Epidermal melanocyte (primary cell): ENCODE measurements around the gene CD28.
"Not testable (repeated sequence)": the region's sequence is repeated elsewhere in the genome, so short reads cannot be mapped to it uniquely, and the experiment has no call there.

ENCODE experiments used
- DNase-seq: peaks from one replicate; pipeline ENCODE4 v3.0.0; 2011; ENCODE audit warnings: low spot score; ENCODE audit not compliant: insufficient read length

Gene CD28

GRCh38 chr2:203685789-203686420 is 20.5 kb upstream of the CD28 start:
- DNase-seq = no peak

GRCh38 chr2:203687165-203687564 is 19.3 kb upstream of the CD28 start:
- no peak for DNase-seq

- peak; percentile 26 for DNase-seq
These were observed 17.6 kb upstream of the CD28 start for GRCh38 chr2:203688798-203689197.

GRCh38 chr2:203689426-203690116 is 16.9 kb upstream of the CD28 start:
- DNase-seq = no peak

- DNase-seq = no peak
These were observed 16.4 kb upstream of the CD28 start for GRCh38 chr2:203690117-203690431.

DNA sequence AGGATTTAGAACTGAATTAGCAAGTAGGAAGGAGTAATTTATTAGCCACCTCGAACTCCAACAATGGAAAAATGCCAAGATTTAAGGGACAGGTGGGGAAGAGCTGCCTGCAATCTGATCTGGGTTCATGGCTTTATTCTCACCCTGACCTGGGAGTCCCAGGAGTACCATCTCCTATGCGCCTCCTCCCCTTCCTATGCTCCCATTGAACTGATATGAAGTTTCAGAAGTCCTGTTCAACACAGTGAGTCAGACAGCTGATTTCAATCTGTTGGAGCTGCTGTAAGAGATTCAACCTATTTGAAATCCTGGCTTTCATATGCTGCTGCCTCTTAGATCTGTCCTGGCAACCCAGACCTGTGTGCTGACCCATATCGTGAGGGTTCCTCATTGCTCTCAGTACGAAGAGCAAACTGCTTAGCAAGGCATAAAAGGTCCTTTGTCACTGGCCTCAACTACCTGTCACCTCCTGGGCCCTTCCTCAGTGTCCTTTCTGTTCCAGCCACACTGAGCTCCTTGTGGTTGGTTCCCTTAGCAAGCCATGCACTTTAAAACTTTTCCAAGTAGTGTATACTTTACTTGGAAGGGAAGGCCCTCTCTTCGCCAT is 15.9 kb upstream of the CD28 start:
- DNase-seq = no peak

- no peak for DNase-seq
These were observed 15.3 kb upstream of the CD28 start for GRCh38 chr2:203691149-203691548.

DNA sequence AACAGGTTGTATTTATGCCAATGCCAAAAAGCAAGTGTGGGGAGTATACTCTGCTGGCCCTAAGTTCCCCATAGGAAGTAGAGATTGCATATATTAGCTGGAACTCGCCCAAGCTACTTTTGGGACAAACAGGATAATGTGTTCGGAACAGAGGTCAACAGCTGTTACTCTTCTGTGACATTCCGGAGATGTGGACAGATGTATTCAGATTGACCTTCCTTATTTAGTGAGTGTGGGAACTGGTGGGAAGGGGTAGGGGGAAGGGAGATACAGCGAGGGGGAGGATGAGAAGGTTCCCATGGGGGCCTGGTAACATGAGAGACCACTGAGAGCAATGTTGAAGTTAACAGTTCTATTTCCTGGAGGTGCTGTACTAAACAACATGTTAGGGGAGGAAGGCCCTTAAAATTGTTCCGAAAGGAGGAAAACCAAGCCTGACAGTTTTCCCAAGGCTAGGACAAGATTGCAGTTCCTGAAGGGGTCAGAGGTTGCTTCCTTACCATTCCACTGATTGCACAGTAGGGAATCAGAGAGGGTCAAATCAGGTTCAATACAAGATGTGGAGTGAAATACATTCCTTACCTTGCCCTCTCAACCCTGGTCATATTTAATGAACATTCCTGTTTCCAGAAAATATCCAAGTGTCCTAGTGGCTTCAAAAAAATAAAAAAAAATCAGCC is 14.3 kb upstream of the CD28 start:
- no peak for DNase-seq

- no peak for DNase-seq
These were observed 13.1 kb upstream of the CD28 start for GRCh38 chr2:203693242-203693879.

GRCh38 chr2:203694191-203694590 is 12.2 kb upstream of the CD28 start:
- DNase-seq = peak; percentile 31

DNA sequence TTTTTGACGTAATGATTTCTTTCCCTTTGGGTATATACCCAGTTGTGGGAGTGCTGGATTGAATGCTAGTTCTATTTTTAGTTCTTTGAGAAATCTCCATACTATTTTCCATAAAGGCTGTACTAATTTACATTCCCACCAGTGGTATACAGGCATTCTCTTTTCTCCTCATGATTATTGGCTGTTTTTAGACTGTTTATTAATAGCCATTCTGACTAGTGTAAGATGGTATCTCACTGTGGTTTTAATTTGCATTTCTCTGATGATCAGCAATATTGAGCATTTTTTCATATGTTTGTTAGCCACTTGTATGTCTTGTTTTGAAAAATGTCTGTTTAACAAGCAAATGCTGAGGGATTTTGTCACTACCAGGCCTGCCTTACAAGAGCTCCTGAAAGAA is 9.2 kb upstream of the CD28 start:
- no peak for DNase-seq

DNA sequence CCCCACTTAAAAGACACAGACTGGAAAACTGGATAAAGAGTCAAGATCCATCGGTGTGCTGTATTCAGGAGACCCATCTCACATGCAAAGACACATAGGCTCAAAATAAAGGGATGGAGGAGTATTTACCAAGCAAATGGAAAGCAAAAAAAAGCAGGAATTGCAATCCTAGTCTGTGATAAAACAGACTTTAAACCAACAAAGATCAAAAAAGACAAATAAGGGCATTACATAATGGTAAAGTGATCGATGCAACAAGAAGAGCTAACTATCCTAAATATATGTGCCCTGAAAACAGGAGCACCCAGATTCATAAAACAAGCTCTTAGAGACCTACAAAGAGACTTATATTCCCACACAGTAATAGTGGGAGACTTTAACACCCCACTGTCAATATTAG is 8.7 kb upstream of the CD28 start:
- DNase-seq = not testable (repeated sequence)

- not testable (repeated sequence) for DNase-seq
These were observed 8.0 kb upstream of the CD28 start for GRCh38 chr2:203698410-203698809.

- no peak for DNase-seq
These were observed 2.0 kb upstream of the CD28 start for GRCh38 chr2:203704430-203704829.

DNA sequence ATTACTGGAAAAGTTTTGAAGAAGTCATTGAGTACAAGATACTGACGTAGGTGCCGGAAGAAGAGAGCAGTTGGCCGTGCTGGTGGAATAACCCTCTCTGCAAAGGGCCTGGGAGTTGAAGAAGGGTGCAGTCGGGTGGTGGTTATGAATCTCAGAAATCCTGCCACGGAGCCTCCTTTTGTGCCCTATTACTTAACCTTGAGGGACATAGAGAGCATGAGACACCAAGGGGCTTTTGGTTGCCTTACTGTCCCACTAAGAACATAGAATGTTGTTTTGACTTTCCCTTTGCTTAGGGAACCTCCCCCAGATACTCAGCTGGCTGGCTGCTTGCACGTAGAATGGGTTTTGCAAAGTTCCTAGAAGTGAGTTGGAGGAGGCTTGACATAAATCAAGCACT is 1.3 kb upstream of the CD28 start:
- no peak for DNase-seq

DNA sequence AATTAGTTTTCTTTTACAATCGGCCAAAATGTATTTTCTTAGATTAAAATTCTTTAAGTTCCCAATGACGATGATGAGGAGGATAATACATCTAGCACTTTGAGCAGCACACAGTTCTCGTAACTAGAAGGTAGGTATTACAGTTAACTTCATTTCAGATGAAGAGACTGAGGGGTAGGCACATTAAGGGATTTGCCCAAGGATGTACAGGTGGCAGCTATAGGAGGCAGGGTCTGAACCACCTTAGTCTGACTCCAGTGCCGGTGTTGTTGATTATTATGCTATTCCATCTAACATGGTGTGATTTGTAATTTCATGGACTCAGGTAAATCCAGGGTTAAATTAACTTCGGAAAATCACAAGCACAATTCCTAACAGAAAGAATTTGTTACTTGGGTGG is 1.1 kb downstream of the CD28 start:
- DNase-seq = no peak

DNA sequence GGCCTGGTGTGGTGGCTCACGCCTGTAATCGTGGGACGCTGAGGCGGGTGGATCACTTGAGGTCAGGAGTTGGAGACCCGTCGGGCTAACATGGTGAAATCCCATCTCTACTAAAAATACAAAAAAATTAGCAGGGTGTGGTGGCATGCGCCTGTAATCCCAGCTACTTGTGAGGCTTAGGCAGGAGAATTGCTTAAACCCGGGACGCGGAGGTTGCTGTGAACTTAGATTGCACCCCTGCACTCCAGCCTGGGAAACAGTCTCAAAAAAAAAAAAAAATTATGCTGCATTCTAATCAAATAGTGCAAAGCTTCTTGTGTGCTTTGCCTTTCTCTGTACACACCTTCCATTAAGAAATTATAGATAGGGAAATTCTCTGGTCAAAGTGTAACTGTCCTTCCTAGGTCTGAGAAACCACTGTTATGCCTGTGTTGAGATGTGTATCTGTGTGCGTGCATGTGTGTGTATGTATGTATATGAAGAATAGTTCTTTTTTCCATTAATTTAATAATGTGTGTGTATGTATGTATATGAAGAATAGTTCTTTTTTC is 2.5 kb downstream of the CD28 start:
- DNase-seq = no peak

- no peak for DNase-seq
These were observed 3.1 kb downstream of the CD28 start for GRCh38 chr2:203709416-203710040.

DNA sequence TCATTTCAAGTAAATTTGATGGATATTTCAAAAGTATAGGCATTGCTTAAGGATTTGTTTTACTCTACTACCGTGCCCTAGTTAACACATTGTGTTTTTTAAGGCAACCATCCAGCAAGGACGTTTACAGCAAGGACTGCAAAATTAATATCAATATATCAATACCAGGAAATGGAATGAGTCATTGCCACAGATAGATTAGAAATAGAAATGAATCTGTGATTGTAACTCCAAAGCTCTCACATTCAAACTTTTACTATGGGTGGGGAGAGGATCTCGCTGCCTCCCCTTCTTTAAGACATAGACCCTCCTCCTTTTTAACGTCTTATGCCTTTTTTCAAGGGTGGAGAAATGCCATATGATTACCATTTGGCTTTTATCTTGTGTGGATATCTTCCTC is 3.8 kb downstream of the CD28 start:
- no peak for DNase-seq

- no peak for DNase-seq
These were observed 4.5 kb downstream of the CD28 start for GRCh38 chr2:203710952-203711351.

- no peak for DNase-seq
These were observed 5.0 kb downstream of the CD28 start for GRCh38 chr2:203711399-203711798.
